Astrocyte (in vitro differentiated cells and primary cell): Measurements from ENCODE around the gene MYOM3.

Experiments used
- EZH2 ChIP-seq: IDR thresholded peaks from 2 replicates; pipeline ENCODE4 v1.6.1; 2012; ENCODE audit warnings: mild to moderate bottlenecking, low read length, inconsistent platforms; ENCODE audit not compliant: insufficient read depth
- TF ChIP-seq, protein P1 (sequence below): IDR thresholded peaks from 2 replicates; pipeline ENCODE4 v1.5.1; 2011; ENCODE audit warnings: low read depth, mild to moderate bottlenecking, inconsistent platforms, low read length, moderate library complexity; ENCODE audit not compliant: insufficient read depth

DNA sequence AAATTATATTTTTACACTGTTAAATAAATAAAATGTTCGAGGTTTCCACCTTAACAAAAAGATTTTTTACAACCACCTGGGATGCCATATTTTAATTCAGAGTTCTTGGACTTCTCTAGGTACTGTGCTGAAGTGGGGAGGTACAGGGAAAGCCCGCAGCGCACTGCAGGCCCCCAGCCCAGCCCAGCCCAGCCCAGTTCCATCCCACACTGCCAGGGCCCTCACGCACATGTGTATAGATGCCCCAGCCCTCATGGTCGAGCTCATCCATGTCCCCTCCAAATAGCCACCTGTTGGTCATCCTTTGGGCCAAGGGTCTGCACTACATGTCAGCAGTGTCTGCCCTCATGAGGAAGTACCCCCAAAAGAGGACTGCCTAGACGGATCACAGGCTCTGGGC lies 11.7 kb upstream of the MYOM3 start:
- TF ChIP-seq EZH2 = no peak
- TF ChIP-seq, protein P1, sequence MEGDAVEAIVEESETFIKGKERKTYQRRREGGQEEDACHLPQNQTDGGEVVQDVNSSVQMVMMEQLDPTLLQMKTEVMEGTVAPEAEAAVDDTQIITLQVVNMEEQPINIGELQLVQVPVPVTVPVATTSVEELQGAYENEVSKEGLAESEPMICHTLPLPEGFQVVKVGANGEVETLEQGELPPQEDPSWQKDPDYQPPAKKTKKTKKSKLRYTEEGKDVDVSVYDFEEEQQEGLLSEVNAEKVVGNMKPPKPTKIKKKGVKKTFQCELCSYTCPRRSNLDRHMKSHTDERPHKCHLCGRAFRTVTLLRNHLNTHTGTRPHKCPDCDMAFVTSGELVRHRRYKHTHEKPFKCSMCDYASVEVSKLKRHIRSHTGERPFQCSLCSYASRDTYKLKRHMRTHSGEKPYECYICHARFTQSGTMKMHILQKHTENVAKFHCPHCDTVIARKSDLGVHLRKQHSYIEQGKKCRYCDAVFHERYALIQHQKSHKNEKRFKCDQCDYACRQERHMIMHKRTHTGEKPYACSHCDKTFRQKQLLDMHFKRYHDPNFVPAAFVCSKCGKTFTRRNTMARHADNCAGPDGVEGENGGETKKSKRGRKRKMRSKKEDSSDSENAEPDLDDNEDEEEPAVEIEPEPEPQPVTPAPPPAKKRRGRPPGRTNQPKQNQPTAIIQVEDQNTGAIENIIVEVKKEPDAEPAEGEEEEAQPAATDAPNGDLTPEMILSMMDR = no peak
